OCI-LY1 (cell line): ENCODE results near the gene AGXT2.

ENCODE experiments used
- H2AFZ ChIP-seq: fragments of 200-600 bp; sonication (generic), shearing (Covaris generic); 2 replicates; pipeline ENCODE4 v1.6.0; 2014; ENCODE audit warnings: antibody characterized with exemption, mild to moderate bottlenecking, low read length
- H3F3A ChIP-seq: fragments of 200-600 bp; sonication (generic), shearing (Covaris generic); 2 replicates; pipeline ENCODE4 v1.6.0; 2014; ENCODE audit warnings: mild to moderate bottlenecking, antibody characterized with exemption, low read length, moderate library complexity; ENCODE audit not compliant: insufficient read depth
- H3K27ac ChIP-seq: fragments of 200-600 bp; sonication (generic); 2 replicates; pipeline ENCODE4 v1.5.1; 2014; ENCODE audit warnings: low read length, mixed run types, mild to moderate bottlenecking, low read depth; ENCODE audit not compliant: poor library complexity, severe bottlenecking
- H3K27me3 ChIP-seq: fragments of 200-600 bp; sonication (generic); 2 replicates; pipeline ENCODE4 v1.6.0; 2014; ENCODE audit warnings: antibody characterized with exemption, mild to moderate bottlenecking, low read length, moderate library complexity; ENCODE audit not compliant: insufficient read depth
- H3K36me3 ChIP-seq: fragments of 200-600 bp; sonication (generic); 2 replicates; pipeline ENCODE4 v1.6.1; 2014; ENCODE audit warnings: mild to moderate bottlenecking, antibody characterized with exemption, low read length, moderate library complexity, mixed read lengths; ENCODE audit not compliant: insufficient read depth
- H3K4me1 ChIP-seq: fragments of 200-600 bp; sonication (generic); 2 replicates; pipeline ENCODE4 v1.5.1; 2014; ENCODE audit warnings: mild to moderate bottlenecking, low read length, moderate library complexity; ENCODE audit not compliant: insufficient read depth, severe bottlenecking
- H3K4me2 ChIP-seq: fragments of 200-600 bp; sonication (generic), shearing (Covaris generic); 2 replicates; pipeline ENCODE4 v1.6.1; 2014; ENCODE audit warnings: low read length
- H3K4me3 ChIP-seq: fragments of 200-600 bp; sonication (generic); 2 replicates; pipeline ENCODE4 v1.5.1; 2014; ENCODE audit warnings: low read length, low read depth, mild to moderate bottlenecking, mixed read lengths; ENCODE audit not compliant: poor library complexity, severe bottlenecking
- H3K79me2 ChIP-seq: fragments of 200-600 bp; shearing (Covaris generic); 2 replicates; pipeline ENCODE4 v1.6.1; 2016; ENCODE audit warnings: mixed run types, low read length, mixed read lengths; ENCODE audit not compliant: insufficient read depth
- H3K9ac ChIP-seq: fragments of 200-600 bp; sonication (generic), shearing (Covaris generic); 2 replicates; pipeline ENCODE4 v1.6.1; 2014; ENCODE audit warnings: mild to moderate bottlenecking, low read length, mixed read lengths
- H3K9me2 ChIP-seq: fragments of 200-600 bp; sonication (generic), shearing (Covaris generic); 2 replicates; pipeline ENCODE4 v1.6.1; 2014; ENCODE audit warnings: low read depth, mild to moderate bottlenecking, low read length, mixed read lengths
- H3K9me3 ChIP-seq: fragments of 200-600 bp; shearing (Covaris generic); 2 replicates; pipeline ENCODE4 v1.6.1; 2014; ENCODE audit warnings: low read length, mixed read lengths
- H4K20me1 ChIP-seq: fragments of 200-600 bp; sonication (generic), shearing (Covaris generic); 2 replicates; pipeline ENCODE4 v1.6.0; 2016; ENCODE audit warnings: mild to moderate bottlenecking, low read length; ENCODE audit not compliant: insufficient read depth
- EZH2 ChIP-seq: fragments of 200-600 bp; sonication (generic), shearing (Covaris generic); IDR thresholded peaks from 2 replicates; pipeline ENCODE4 v1.8.0; 2017; ENCODE audit warnings: borderline replicate concordance, mixed run types, mild to moderate bottlenecking, antibody characterized with exemption, low read length, moderate library complexity, mixed read lengths
- TF ChIP-seq, protein P1 (sequence below): fragments of 200-600 bp; sonication (generic), shearing (Covaris generic); IDR thresholded peaks from 2 replicates; pipeline ENCODE4 v1.5.1; 2017; ENCODE audit warnings: mild to moderate bottlenecking, antibody characterized with exemption, low read length, moderate library complexity, mixed read lengths

The AGXT2 gene

GRCh38 chr5:34986965-34987364 is 60.8 kb downstream of the AGXT2 start:
- TF ChIP-seq, protein P1, sequence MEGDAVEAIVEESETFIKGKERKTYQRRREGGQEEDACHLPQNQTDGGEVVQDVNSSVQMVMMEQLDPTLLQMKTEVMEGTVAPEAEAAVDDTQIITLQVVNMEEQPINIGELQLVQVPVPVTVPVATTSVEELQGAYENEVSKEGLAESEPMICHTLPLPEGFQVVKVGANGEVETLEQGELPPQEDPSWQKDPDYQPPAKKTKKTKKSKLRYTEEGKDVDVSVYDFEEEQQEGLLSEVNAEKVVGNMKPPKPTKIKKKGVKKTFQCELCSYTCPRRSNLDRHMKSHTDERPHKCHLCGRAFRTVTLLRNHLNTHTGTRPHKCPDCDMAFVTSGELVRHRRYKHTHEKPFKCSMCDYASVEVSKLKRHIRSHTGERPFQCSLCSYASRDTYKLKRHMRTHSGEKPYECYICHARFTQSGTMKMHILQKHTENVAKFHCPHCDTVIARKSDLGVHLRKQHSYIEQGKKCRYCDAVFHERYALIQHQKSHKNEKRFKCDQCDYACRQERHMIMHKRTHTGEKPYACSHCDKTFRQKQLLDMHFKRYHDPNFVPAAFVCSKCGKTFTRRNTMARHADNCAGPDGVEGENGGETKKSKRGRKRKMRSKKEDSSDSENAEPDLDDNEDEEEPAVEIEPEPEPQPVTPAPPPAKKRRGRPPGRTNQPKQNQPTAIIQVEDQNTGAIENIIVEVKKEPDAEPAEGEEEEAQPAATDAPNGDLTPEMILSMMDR, result no peak
- no peak for TF ChIP-seq EZH2
- no peak overlapping the region for H2AFZ ChIP-seq
- H3F3A ChIP-seq, result no peaks in the 10 kb centered on the region
- H3K4me1 ChIP-seq, result no peaks in the 10 kb centered on the region
- H3K36me3 ChIP-seq, result no peaks in the 10 kb centered on the region
- no peaks in the 10 kb centered on the region for H4K20me1 ChIP-seq
- no peaks in the 10 kb centered on the region for H3K9me2 ChIP-seq
- no peak overlapping the region for H3K27ac ChIP-seq
- no peaks in the 10 kb centered on the region for H3K27me3 ChIP-seq
- no peaks in the 10 kb centered on the region for H3K79me2 ChIP-seq
- H3K9me3 ChIP-seq, result 0 out of 2 replicates have a peak, but pooled peaks cover 11% of the 10 kb centered on the region
- no peak overlapping the region for H3K9ac ChIP-seq
- no peak overlapping the region for H3K4me3 ChIP-seq
- no peak overlapping the region for H3K4me2 ChIP-seq

DNA sequence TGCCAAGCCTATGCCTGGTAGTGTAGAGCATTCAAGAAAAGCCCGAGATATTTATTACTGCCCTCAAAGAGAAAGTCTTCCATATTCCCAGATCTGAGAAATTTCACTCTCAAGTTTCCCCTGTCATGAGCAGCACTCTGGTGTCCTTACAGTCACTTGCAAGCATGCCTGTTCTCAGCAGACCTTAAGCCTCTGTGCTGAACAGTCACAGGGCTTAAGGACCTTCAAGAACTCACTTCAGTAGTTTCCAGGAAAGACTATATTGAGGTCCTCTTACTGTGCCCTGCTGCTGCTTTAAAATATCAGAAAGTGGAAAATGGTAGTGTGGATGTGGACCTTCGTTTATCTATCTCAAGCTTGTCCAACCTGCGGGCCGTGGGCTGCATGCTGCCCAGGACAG is 64.9 kb downstream of the AGXT2 start:
- Histone ChIP-seq H3K4me2 (no peak overlapping the region), H3K36me3 (no peaks in the 10 kb centered on the region), H3K27ac (no peak overlapping the region), H3F3A (no peaks in the 10 kb centered on the region), H4K20me1 (no peaks in the 10 kb centered on the region), H3K9me3 (0 out of 2 replicates have a peak, but pooled peaks cover 11% of the 10 kb centered on the region), H2AFZ (no peak overlapping the region), H3K4me1 (no peaks in the 10 kb centered on the region), H3K27me3 (no peaks in the 10 kb centered on the region), H3K9ac (no peak overlapping the region), H3K9me2 (no peaks in the 10 kb centered on the region), H3K4me3 (no peak overlapping the region), H3K79me2 (no peaks in the 10 kb centered on the region)
- TF ChIP-seq EZH2, result no peak
- TF ChIP-seq, protein P1, result no peak

- Histone ChIP-seq H2AFZ (no peak overlapping the region), H3K79me2 (no peaks in the 10 kb centered on the region)
Observed at GRCh38 chr5:34978681-34979080, 69.1 kb downstream of the AGXT2 start.

DNA sequence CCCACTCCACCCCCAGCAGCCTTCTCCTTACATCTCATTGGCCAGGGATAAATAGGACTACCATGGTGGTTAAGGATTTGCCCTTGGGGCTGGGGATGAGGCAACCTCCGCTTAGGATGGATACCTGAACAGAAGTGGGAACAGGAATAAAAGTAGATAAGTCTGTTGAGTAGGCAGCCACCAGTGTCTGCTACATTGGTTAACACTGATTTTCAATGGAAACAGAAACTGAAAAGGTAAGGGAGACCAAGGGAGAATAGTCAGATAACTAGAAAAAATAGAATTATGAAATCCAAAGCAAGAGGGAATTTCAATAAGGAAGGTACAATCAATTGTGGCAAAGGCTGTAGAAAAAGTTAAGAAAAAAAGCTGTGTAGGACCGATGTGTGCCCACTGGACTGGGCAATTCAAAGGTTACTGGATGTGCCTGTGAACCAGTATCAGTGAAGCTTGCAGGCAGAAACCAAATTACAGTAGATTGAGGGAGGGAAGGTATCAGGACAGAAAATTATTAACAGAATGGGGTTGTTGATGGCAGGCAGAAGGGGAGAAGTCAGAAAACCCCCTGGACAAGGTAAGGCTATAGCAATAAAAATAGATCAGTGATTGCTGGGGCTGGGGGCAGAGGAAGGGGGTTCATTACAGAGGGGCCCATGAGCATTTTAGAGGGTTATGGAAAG is 69.7 kb downstream of the AGXT2 start:
- Histone ChIP-seq H3K4me1 (no peaks in the 10 kb centered on the region), H3K27me3 (no peaks in the 10 kb centered on the region), H3K9me2 (no peaks in the 10 kb centered on the region), H3K27ac (no peak overlapping the region), H3K36me3 (no peaks in the 10 kb centered on the region), H4K20me1 (no peaks in the 10 kb centered on the region), H2AFZ (no peak overlapping the region), H3F3A (no peaks in the 10 kb centered on the region), H3K79me2 (no peaks in the 10 kb centered on the region), H3K4me3 (no peak overlapping the region), H3K4me2 (no peak overlapping the region), H3K9ac (no peak overlapping the region), H3K9me3 (no peaks in the 10 kb centered on the region)
- TF ChIP-seq EZH2, result no peak
- TF ChIP-seq, protein P1, result no peak

More at GRCh38 chr5:34978681-34979080, 69.1 kb downstream of the AGXT2 start:
- no peaks in the 10 kb centered on the region for H3K4me1 ChIP-seq
- H3K4me2 ChIP-seq, result no peak overlapping the region
- TF ChIP-seq EZH2, result no peak
- H3K9me3 ChIP-seq, result no peaks in the 10 kb centered on the region
- H3K9ac ChIP-seq, result no peak overlapping the region
- H4K20me1 ChIP-seq, result no peaks in the 10 kb centered on the region
- no peak overlapping the region for H3K4me3 ChIP-seq
- no peak overlapping the region for H3K27ac ChIP-seq
- no peaks in the 10 kb centered on the region for H3F3A ChIP-seq
- H3K27me3 ChIP-seq, result no peaks in the 10 kb centered on the region
- H3K36me3 ChIP-seq, result no peaks in the 10 kb centered on the region
- H3K9me2 ChIP-seq, result no peaks in the 10 kb centered on the region
